ENCODE measurements around the gene SERTAD1.
"Not testable (repeated sequence)": the region's sequence is repeated elsewhere in the genome, so short reads cannot be mapped to it uniquely, and the experiment has no call there.

The SERTAD1 gene

GRCh38 chr19:40422748-40423566 lies 2.8 kb downstream of the SERTAD1 start:
- no peak for DNase-seq (ENCODE audit: low read depth in 2 of 3, low spot score in 2 of 3)

DNA sequence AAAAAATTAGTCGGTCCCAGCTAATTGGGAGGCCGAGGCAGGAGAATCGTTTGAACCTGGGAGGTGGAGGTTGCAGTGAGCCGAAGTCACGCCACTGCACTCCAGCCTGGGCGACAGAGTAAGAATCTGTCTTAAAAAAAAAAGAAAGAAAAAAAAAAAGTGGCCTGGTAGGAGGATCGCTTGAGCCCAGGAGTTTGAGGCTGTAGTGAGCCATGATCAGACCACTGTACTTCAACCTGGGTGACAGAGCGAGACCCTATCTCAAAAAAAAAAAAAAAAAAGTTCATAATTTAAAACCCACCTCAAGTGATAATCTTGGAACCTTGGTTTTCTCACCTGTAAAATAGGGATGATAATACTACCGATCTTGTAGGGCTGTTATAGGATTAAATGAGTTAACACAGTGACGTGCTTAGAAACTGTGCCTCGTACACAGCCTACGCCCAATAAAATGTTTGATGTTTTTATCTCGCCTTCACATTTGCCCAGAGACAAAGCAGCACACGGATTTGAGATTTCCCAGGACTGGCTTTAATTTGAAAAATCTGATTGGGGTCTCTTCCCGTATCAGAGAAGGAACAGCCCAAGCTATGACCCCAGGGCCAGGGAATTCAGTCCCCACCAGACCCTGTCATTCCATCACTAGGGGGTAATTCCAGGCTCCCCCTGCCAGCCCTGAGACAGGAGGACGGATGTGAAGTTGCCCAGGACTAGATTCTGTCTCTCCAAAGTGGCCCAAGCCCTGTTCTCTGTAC lies 3.6 kb downstream of the SERTAD1 start:
- DNase-seq (ENCODE audit: low read depth in 2 of 3, low spot score in 2 of 3), result no peak

DNA sequence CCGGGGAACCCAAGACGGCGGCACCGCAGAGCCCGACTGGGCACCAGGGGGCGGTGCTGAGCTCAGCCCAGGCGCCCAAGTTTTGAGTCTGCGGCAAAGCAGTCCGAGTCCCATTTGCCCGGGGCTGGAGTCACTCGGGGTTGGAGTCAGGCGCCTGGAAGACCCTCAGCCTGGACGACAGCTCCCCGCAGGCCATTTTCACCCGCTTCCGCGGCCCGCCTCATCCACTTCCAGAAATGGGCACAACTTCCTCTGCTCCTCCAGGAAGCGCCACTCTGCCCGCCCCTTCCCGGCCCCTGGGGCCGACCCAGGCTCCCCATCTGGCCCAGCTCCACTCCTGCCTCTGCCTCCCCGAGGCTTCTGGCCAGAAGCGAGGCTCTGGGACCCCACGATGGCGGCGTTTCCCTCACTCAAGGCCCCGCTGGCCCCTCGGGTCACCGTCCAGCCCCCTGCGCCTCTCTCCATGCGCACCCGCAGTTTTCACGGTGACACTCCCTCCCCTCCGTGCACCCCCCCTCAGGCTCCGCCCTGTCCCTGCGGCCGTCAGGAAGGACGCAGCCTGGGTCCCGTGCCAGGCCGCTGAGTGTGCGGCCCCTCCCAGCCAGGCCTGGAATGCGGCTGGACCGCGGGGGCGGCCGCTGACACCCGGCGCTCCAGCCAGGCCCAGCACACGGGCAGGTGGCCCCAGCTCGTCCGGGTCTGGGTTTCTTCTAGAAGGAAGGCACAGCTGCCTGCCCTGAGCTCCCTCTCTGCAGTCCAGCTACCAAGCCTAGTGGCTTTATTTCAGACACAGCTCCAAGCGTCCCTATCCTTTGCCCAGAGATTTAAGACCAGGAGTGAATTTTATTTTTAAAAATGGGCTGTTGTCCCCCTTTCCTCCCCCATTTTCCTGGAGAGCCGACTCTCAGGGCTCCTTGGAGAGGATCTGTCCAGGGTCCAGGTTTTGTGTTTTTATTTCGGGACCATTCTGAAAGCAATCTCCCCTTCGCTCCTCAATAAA lies 4.7 kb downstream of the SERTAD1 start:
- DNase-seq (ENCODE audit: low read depth in 2 of 3, low spot score in 2 of 3), result peak in 2 of 3 experiments; percentile 49 to 54

DNA sequence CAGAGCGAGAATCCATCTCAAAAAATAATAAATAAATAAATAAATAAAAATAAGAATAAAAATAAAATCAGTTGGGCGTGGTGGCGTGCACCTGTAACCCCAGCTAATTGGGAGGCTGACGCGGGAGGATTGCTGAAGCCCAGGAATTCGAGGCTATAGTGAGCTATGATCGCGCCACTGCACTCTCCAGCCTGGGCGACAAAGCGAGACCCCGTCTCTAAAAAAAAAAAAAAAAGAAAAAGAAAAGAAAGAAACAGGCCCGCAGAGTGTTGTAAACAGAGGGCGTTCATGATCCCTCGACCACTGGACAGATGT lies 5.4 kb downstream of the SERTAD1 start:
- no peak for DNase-seq (ENCODE audit: low read depth in 2 of 3, low spot score in 2 of 3)

DNA sequence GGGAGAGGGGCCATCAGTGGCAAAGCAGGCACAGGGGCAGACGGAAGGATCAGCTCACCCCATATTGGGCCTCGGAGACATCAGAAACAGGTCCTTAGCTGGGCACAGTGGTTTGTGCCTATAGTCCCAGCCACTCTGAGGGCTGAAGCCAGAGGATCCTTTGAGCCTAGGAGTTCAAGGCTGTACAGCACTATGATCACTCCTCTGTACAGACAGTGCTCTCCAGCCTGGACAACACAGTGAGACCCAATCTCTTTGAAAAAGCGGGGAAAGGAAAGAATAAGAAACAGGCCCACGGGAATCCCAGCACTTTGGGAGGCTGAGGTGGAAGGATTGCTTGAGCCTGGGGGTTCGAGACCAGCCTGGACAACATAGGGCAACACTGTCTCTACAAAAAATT lies 6.0 kb downstream of the SERTAD1 start:
- no peak for DNase-seq (ENCODE audit: low read depth in 2 of 3, low spot score in 2 of 3)

GRCh38 chr19:40419066-40419612 lies 6.7 kb downstream of the SERTAD1 start:
- no peak for DNase-seq (ENCODE audit: low read depth in 2 of 3, low spot score in 2 of 3)

DNA sequence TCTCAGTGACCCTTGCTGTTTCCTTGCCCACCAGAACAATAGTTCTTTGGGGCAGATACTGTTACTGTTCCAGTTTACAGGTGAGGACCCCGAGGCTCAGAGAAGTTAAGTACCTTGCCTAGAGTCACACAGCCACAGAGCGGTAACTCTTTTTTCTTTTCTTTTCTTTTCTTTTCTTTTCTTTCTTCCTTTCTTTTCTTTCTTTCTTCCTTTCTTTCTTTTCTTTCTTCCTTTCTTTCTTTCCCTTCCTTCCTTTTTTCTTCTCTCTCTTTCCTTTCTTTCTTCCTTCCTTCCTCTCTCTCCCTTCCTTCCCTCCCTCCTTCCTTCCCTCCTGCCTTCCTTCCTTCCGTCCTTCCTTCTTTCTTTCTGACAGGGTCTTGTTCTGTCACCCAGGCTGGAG lies 7.8 kb downstream of the SERTAD1 start:
- DNase-seq (ENCODE audit: low read depth in 2 of 3, low spot score in 2 of 3), result no peak

DNA sequence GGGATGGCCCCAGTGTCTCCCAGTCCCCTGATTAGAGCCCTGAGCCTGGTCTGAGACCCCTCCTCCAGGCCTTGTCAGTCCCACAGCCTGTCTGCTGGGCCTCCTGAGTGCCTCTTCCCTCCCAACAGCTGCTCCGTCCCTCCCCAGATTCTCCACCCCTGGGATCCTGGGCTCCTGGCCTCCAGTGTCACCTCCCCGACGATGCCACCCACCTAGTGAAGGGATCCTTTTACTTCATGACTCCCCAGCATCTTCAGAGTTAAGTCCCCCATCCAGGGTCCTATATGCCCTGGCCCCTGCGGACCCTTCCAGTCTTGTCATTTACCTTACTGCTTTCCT lies 8.2 kb downstream of the SERTAD1 start:
- DNase-seq (ENCODE audit: low read depth in 2 of 3, low spot score in 2 of 3), result no peak

DNA sequence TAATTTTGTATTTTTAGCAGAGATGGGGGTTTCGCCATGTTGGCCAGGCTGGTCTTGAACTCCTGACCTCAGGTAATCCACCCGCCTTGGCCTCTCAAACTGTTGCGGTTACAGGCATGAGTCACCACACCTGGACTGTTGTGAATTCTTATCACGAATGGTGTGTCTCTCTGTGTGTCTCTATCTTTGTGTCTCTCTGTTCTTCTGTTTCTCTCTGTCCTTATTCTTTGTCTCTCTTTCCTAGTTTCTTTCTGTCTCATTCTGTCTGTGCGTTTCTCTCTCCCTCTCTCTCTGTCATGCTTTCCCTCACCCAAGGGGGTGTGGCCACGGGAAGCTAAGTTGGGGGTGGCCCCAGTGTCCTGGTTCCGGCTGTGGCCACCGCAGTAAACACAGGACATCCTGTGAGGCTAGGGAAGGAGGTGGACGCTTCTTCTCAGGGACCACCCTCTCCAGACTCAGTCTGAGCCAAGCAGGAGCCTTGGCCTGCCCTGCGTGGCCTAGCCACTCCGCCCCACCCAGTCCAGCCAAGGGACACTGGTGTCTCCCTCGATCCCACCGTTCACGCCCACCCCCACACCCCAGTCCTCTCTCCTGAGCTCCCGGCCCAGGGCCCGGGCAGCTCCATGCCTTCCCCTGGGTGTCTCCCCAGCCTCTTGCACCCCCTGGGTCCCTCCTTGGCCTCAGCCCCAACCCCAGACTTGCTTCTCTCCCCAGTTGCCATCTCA lies 8.7 kb downstream of the SERTAD1 start:
- no peak for DNase-seq (ENCODE audit: low read depth in 2 of 3, low spot score in 2 of 3)

- DNase-seq (ENCODE audit: low read depth in 2 of 3, low spot score in 2 of 3), result no peak
Measured at GRCh38 chr19:40415768-40416167, 10.0 kb downstream of the SERTAD1 start.

- DNase-seq (ENCODE audit: low read depth in 2 of 3, low spot score in 2 of 3), result no peak
Measured at GRCh38 chr19:40414542-40415535, 11.0 kb downstream of the SERTAD1 start.

- no peak for DNase-seq (ENCODE audit: low read depth in 2 of 3, low spot score in 2 of 3)
Measured at GRCh38 chr19:40413291-40413845, 12.4 kb downstream of the SERTAD1 start, which contains the start of gene PRX. Gene PRX, minus strand, starts transcription at chr19:40413378. Its CDS starts 5,446 bp downstream, at chr19:40407932.

GRCh38 chr19:40412866-40413265 lies 12.9 kb downstream of the SERTAD1 start:
- no peak for DNase-seq (ENCODE audit: low read depth in 2 of 3, low spot score in 2 of 3)

DNA sequence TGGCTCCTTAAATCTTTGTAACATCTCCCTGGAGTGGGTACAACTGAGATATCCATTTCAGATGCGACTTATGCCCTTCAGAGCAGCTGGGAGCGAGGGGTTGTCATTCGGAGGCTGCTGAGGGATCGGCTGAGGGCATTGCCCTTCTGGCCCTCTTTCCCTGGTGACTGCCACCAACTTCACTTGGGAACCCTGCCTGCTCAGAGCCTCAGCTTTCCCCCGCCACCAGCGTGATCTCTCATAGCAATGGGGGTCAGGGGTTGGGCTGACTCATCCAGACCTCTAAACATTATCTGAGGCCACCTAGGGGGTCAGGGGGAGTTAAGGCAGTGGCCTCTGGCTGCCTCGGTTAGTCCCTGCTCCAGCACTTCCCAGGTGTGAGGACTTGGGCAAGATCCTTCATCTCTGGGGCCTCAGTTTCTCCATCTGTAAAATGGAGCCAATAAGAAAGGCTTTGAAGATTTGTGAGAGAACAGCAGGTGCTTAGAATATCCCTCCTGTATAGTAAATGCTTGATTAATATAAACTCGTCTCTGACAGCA lies 13.8 kb downstream of the SERTAD1 start:
- DNase-seq (ENCODE audit: low read depth in 2 of 3, low spot score in 2 of 3), result no peak

DNA sequence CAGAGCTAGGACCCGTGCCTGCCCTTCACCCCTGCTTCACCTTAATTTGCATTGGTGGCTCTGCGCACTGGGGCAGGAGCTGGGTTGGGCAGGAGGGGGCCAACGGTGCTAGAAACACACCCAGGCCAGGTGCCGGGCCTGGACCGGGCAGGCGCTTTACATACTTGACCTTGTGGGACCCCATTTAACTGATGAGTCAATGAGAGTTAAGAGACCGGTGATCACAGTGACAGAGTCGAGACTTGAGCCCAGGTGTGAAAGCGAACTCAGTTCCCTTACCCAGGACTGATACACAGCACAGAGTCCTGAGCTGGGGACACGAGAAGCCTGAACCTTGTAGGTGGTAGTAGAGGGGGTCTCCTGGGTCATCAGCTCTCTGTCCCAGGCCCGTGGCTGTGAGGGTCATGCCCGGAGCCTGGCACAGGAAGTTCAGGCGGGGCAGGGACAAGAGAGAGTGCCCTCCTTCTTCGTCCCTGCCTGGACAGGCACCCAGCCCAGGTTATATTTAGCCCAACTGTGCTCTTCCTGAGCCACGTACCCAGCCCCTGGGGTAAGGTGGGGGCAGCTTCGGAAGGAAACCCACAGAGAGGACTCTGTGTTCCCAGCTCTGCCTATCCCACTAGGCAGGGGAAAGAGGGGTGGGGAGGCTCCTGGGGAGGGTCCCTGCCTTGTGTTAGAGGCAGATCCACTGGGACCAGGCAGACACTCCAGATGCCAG lies 14.5 kb downstream of the SERTAD1 start:
- no peak for DNase-seq (ENCODE audit: low read depth in 2 of 3, low spot score in 2 of 3)

GRCh38 chr19:40410030-40410389 lies 15.8 kb downstream of the SERTAD1 start:
- no peak for DNase-seq (ENCODE audit: low read depth in 2 of 3, low spot score in 2 of 3)

DNA sequence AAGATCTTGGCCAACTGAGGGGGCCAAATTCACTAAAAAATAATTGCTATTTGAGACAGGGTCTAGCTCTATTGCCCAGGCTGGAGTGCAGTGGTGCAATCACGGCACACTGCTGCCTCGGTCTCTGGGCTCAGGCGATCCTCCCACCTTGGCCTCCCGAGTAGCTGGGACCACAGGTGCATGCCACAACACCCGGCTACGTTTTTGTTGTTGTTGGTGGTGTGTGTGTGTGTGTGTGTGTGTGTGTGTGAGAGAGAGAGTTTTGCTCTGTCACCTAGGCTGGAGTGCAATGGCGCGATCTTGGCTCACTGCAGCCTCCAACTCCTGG lies 17.2 kb downstream of the SERTAD1 start:
- DNase-seq (ENCODE audit: low read depth in 2 of 3, low spot score in 2 of 3), result not testable (repeated sequence)
